CD4-positive, alpha-beta T cell (primary cell): Measurements from ENCODE around the gene AGBL5. TPM values are rescaled to one million over a fixed set of nuclear protein-coding genes. Genes with fewer than 3 reads are reported as not detected.

Experiments used
- ATAC-seq: fragments of 200-7000 bp; cut with Tn5 transposase; one replicate; pipeline ENCODE4 v1.10.0; 2022; ENCODE audit warnings: mild to moderate bottlenecking; ENCODE audit not compliant: poor library complexity
- CTCF ChIA-PET: fragments of 350-600 bp; sonication (Branson Sonifier 250); formaldehyde crosslinking; loops from one replicate; lab custom pipeline; 2021; ENCODE audit warnings: antibody characterized with exemption, inconsistent platforms; lab: Charles Lee
- POLR2A ChIA-PET: fragments of 350-600 bp; sonication (Branson Sonifier 250); formaldehyde crosslinking; loops from one replicate; lab custom pipeline; 2021; ENCODE audit warnings: antibody characterized with exemption, inconsistent platforms; lab: Charles Lee
- DNase-seq, 14 experiments: peaks; one replicate each; pipeline ENCODE4 v3.0.0-alpha.2; 2013 to 2020; ENCODE audit warnings: mixed read lengths in 2 of 14
- H3K27ac ChIP-seq, 2 donors: one replicate each; pipeline versions ENCODE4 v1.5.1 to v1.7.0; 2013; ENCODE audit warnings: low read length in 2 of 2, low read depth in 1 of 2, mild to moderate bottlenecking in 1 of 2
- H3K27me3 ChIP-seq, 2 experiments: 1 replicate in 1 of 2; 2 replicates in 1 of 2; pipeline versions ENCODE4 v1.6.1 to v1.7.0; 2013; ENCODE audit warnings: low read length in 2 of 2, control low read depth in 1 of 2, mild to moderate bottlenecking in 1 of 2, moderate library complexity in 1 of 2; ENCODE audit not compliant: insufficient read depth in 2 of 2, control insufficient read depth in 1 of 2
- H3K36me3 ChIP-seq: one replicate; pipeline ENCODE4 v1.6.1; 2013; ENCODE audit warnings: low read length, control low read depth; ENCODE audit not compliant: insufficient read depth
- H3K4me1 ChIP-seq: one replicate; pipeline ENCODE4 v1.6.1; 2013; ENCODE audit warnings: low read length, control low read depth; ENCODE audit not compliant: insufficient read depth
- H3K4me3 ChIP-seq: one replicate; pipeline ENCODE4 v1.5.1; 2013; ENCODE audit warnings: mild to moderate bottlenecking, low read length, moderate library complexity
- H3K9me3 ChIP-seq, 2 experiments: 1 replicate in 1 of 2; 2 replicates in 1 of 2; pipeline versions ENCODE4 v1.6.1 to v1.7.0; 2013; ENCODE audit warnings: low read length in 2 of 2, mild to moderate bottlenecking in 2 of 2, control low read depth in 1 of 2, moderate library complexity in 1 of 2; ENCODE audit not compliant: control insufficient read depth in 1 of 2, insufficient read depth in 1 of 2
- H3K27ac Mint-ChIP-seq: one replicate; pipeline ENCODE4 v1.8.0; 2020; ENCODE audit warnings: mixed read lengths
- H3K27me3 Mint-ChIP-seq: one replicate; pipeline ENCODE4 v1.8.0; 2021; ENCODE audit warnings: mixed read lengths
- H3K36me3 Mint-ChIP-seq: one replicate; pipeline ENCODE4 v1.8.0; 2021; ENCODE audit warnings: low read depth, mixed read lengths
- H3K4me1 Mint-ChIP-seq: one replicate; pipeline ENCODE4 v1.8.0; 2021; ENCODE audit warnings: low read depth, mixed read lengths
- H3K4me3 Mint-ChIP-seq: one replicate; pipeline ENCODE4 v1.8.0; 2020; ENCODE audit warnings: mild to moderate bottlenecking, mixed read lengths
- H3K9me3 Mint-ChIP-seq: one replicate; pipeline ENCODE4 v1.8.0; 2020; ENCODE audit warnings: mixed read lengths
- intact Hi-C, 2 experiments: fragments of 100-400 bp; cut with DNase I in 1 of 2; cut with micrococcal nuclease in 1 of 2; formaldehyde crosslinking; loops; one replicate each; pipeline versions ENCODE4 v1.15.1 to v1.9.0; 2023 to 2025; cut with DNase I, micrococcal nuclease
- total RNA-seq, 174 experiments: library from RNA in 2 of 174; stranded (reverse) in 2 of 174; gene quantifications; one replicate each; pipeline ENCODE4 v1.2.3 and lab custom pipeline; 2021 to 2026
- TF ChIP-seq, protein P1 (sequence below): fragments of 200-600 bp; IDR thresholded peaks from one replicate; pipeline ENCODE4 v1.8.0; 2022; ENCODE audit warnings: antibody characterized with exemption, mild to moderate bottlenecking

AGBL5 gene
- total RNA-seq, 2 experiments from 2014 or later, result 10.8 to 11.6 TPM

DNA sequence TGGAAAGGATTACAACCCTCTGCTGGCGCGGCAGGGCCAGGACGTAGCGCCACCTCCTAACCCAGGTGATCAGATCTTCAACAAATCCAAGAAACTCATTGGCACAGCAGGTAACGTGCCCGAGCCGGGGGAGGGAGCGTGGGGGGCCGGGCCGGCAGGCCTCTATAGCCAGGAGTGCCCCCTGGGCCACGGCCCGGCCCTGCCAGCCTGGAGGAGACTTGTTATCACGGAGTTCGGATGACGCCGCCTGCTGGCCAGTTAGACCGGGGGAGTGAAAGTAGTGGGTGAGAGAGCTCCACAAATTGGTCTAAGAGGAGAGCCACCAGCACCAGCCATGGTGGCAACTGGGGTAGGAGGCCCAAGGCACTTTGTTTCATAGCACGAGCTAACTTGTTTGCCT lies 27.3 kb upstream of the AGBL5 start:
- POLR2A ChIA-PET, result interaction anchor here (0.7 kb wide), 1 partner anchor 26 kb away, joined by 3 read pairs; no protein-coding TSS in a partner anchor
- ATAC-seq, result no peak

GRCh38 chr2:27024812-27025211 lies 26.7 kb upstream of the AGBL5 start:
- Histone ChIP-seq H3K27me3 (no peaks in the 10 kb centered on the region), H3K4me1 (no peaks in the 10 kb centered on the region), H3K4me3 (no peak overlapping the region), H3K36me3 (peaks cover 5% of the 10 kb centered on the region), H3K9me3 (no peaks in the 10 kb centered on the region), H3K27ac (no peak overlapping the region)
- Mint-ChIP-seq H3K27me3 (no peaks in the 10 kb centered on the region), H3K27ac (no peak overlapping the region), H3K9me3 (no peaks in the 10 kb centered on the region), H3K36me3 (peaks cover 4% of the 10 kb centered on the region), H3K4me1 (no peaks in the 10 kb centered on the region), H3K4me3 (no peak overlapping the region)
- ChIA-PET POLR2A (interaction anchor here (0.7 kb wide), 1 partner anchor 26 kb away, joined by 3 read pairs; no protein-coding TSS in a partner anchor), CTCF (no interaction called here)
- DNase-seq, result no peak
- TF ChIP-seq, protein P1, sequence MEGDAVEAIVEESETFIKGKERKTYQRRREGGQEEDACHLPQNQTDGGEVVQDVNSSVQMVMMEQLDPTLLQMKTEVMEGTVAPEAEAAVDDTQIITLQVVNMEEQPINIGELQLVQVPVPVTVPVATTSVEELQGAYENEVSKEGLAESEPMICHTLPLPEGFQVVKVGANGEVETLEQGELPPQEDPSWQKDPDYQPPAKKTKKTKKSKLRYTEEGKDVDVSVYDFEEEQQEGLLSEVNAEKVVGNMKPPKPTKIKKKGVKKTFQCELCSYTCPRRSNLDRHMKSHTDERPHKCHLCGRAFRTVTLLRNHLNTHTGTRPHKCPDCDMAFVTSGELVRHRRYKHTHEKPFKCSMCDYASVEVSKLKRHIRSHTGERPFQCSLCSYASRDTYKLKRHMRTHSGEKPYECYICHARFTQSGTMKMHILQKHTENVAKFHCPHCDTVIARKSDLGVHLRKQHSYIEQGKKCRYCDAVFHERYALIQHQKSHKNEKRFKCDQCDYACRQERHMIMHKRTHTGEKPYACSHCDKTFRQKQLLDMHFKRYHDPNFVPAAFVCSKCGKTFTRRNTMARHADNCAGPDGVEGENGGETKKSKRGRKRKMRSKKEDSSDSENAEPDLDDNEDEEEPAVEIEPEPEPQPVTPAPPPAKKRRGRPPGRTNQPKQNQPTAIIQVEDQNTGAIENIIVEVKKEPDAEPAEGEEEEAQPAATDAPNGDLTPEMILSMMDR, result no peak
- intact Hi-C loops, result no loop called here
- no peak for ATAC-seq

More for the DNA sequence above, 27.3 kb upstream of the AGBL5 start:
- H3K4me3 ChIP-seq, result no peak overlapping the region
- Mint-ChIP-seq H3K9me3 (no peaks in the 10 kb centered on the region), H3K27ac (no peak overlapping the region), H3K4me1 (no peaks in the 10 kb centered on the region), H3K36me3 (peaks cover 3% of the 10 kb centered on the region), H3K4me3 (no peak overlapping the region), H3K27me3 (no peaks in the 10 kb centered on the region)
- DNase-seq, result no peak
- H3K4me1 ChIP-seq, result no peaks in the 10 kb centered on the region
- H3K27ac ChIP-seq, result no peak overlapping the region
- TF ChIP-seq, protein P1, result no peak
- intact Hi-C loops, result no loop called here
- no peaks in the 10 kb centered on the region for H3K9me3 ChIP-seq
- H3K36me3 ChIP-seq, result peaks cover 5% of the 10 kb centered on the region
- CTCF ChIA-PET, result no interaction called here
- no peaks in the 10 kb centered on the region for H3K27me3 ChIP-seq

DNA sequence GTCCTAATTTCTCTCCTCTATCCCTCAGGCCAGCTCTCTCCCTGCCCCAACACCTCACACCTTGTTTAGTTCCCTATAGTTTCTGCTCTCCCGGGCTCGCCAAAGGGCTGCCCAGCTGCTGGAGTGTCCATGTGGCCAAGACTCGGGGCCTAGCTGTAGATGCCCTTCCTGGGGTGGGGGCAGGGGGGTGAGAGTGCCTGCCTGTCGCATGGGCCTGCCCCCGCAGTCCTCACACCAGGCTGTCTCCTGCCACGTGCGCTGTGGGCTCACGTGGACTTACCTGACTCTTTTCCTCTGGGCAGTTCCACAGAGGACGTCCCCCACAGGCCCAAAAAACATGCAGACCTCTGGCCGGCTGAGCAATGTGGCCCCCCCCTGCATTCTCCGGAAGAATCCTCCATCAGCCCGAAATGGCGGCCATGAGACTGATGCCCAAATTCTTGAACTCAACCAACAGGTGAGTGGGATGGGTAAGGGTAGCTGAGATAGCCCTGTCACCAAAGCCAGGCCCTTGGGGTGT lies 26.1 kb upstream of the AGBL5 start:
- no peak for ATAC-seq
- no peak for DNase-seq
- no peaks in the 10 kb centered on the region for H3K27me3 Mint-ChIP-seq
- H3K36me3 ChIP-seq, result peaks cover 5% of the 10 kb centered on the region
- TF ChIP-seq, protein P1, result no peak
- no peaks in the 10 kb centered on the region for H3K4me1 ChIP-seq
- H3K27ac Mint-ChIP-seq, result no peak overlapping the region
- intact Hi-C loops, result no loop called here
- POLR2A ChIA-PET, result interaction anchor here (0.7 kb wide), 1 partner anchor 25 kb away, joined by 3 read pairs; no protein-coding TSS in a partner anchor
- no peak overlapping the region for H3K4me3 Mint-ChIP-seq
- H3K27me3 ChIP-seq, result no peaks in the 10 kb centered on the region
- H3K9me3 Mint-ChIP-seq, result no peaks in the 10 kb centered on the region
- no peak overlapping the region for H3K4me3 ChIP-seq
- no peaks in the 10 kb centered on the region for H3K9me3 ChIP-seq
- H3K4me1 Mint-ChIP-seq, result peaks cover 3% of the 10 kb centered on the region
- peaks cover 4% of the 10 kb centered on the region for H3K36me3 Mint-ChIP-seq
- CTCF ChIA-PET, result no interaction called here
- H3K27ac ChIP-seq, result no peak overlapping the region
